Amniotic stem cell (primary cell): ENCODE data around the gene CPNE4.
"Not testable (repeated sequence)": the region's sequence is repeated elsewhere in the genome, so short reads cannot be mapped to it uniquely, and the experiment has no call there.

Source experiments
- DNase-seq: peaks from one replicate; lab custom pipeline; 2025; lab: John Stamatoyannopoulos, UW

Gene CPNE4

DNA sequence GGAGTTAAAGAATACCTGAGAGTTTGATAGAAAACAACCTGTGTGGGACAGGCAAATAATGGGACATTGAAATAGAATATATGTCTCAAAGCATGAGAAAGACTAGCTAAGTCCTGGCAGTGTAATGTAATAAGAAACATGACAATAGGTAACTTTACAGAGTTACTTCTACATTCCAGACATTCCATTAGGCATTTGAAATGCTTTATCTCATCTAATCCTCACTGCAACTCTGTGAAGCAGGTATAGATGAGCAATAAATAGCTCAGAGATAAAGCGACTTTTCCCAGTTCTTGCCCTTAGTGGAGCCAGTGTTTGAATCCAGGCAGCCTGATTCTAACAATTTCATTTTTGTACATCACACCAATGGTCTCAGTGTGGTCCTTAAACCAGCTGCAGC lies 76.8 kb downstream of the CPNE4 start:
- no peak for DNase-seq

DNA sequence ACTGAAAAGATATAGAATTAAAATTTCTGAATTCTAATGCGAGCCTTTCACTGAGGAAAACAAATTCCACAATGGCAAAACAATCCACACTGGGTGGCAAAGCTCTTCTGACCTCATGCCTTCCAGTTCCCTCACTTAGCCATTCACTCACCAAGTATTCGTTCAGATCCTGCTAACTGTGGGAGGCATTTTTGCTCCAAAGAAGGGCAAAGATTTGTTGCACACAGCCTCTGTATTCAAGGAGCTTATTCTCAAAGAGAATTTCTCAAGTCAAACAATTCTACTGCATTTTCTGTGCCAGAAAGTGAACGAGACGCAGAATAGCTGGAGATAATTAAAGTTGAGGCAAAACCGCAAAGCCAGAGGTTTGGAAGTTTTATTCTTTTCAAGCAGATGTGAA lies 77.3 kb downstream of the CPNE4 start:
- no peak for DNase-seq

DNA sequence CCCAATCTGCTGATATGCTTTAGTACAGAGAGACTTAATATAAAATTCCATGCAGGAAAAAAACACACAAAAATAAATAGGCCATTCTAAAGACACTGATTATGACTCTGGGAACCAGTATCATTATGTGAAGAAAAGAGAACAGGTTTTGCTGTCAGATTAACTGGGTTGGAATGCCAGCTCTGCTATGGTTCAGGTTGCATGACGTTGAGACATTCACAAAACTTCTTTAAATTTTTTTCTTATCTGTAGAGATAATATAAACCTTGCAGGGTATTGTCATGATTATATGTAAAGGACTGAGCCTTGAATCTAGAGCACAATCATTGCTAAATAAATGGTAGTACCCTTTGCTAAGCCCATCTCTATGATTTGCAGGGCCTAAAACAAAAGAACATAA lies 86.0 kb downstream of the CPNE4 start:
- no peak for DNase-seq

DNA sequence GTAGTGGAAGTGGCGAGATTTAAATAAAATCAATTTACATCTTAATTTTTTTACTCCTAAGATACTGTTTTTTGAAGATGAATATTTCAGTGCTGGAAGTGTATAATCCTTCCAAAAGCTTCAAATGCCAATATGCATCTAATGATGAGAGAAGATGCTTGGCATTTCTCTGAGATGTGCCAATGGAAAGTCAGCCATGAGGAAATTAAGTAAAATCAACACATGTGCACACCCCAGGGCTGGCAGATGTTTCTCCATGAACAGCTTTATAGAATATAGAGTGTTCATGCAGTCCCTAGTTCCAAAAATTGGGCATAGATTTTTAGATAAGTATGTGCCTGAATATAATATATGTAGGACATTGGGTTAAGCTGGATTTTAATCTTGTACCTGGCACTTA lies 90.1 kb downstream of the CPNE4 start:
- no peak for DNase-seq

DNA sequence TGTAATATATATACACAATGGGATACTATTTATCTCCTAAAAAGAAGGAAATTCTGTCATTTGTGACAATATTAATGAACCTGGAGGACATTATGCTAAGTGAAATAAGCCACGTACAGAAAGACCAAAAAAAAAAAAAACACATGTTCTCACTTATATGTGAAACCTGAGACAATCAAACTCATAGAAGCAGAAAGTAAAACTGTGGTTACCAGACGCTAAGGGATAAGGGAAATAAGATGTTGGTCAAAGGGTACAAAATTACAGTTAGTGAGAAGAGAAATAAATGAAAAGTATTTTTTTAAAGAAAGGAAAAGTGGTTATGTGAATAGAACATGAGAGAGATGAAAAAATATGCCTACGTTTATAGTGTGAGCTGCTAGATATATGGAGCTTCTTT lies 101.1 kb downstream of the CPNE4 start:
- no peak for DNase-seq

DNA sequence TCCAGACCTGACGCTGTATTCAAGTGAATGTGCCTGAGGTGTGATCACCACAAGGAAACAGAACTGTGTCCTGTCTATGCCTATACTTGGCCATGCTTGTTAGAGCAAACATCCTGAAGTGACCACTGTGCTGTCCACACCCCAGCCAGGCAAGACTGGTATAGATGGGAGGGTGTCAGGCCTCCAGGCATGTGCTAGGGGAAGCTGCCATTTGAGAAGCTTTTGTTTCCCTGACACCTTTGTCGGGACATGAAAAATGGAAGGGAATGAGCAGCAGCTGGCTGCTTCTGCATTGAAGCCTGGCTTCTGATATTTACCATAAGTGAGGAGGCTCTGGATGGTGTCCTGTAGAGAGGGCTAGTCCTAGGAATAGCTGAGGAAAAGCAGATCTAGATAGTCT lies 106.2 kb downstream of the CPNE4 start:
- no peak for DNase-seq

DNA sequence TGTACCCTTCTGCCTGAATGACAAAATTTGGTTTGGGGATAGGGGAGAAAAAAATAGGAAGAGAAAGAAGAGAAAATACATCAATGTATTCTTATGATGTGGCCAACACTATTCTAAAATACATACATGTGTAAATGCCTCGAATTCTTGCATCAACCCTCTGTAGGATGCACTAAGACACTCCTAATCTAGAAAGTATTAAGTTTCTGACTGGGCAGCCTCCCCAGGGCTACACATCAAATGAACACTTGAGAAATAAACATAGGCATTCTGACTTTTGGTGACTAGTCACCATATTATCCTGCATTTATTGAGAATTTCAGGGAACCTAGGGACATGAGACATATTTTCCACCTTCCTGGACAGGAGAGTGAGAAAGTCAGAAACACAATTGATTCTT lies 109.2 kb downstream of the CPNE4 start:
- no peak for DNase-seq

DNA sequence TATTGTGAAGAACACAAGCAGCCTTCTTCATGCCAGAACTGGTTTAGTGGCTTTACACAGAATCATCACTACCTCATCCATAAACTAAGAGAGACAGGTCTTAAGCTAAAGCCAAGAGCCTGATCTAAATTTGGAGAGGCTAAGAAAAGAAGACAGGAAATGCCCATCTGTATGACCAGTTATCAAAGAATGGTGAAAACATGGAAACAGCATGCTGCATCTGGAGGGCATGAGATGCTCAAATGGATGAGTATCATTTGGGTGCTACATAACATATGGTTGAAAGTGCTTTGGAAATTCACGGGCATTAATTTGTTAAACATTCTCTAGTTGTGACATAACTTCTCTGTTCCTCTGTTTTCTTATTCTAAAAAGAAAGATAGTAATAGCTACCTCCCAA lies 112.5 kb downstream of the CPNE4 start:
- DNase-seq, result no peak

DNA sequence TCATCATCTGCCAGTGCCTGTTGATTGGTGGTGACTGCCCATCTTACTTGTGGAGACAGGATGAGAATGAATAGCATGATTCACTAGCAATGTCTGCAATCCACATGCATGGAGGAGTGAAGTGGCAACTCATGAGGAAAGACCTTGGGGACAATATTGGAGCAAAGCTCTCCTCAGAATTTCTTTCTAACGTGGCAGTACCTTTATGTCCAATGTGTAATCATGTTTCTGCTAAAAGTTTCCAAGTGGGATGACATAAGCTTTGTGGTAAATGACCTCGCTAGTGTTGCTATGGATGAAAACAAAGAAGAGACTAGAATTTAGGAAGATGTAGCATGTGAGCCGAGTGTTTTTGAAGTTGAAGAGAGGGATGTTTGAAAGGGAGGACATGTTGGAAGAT lies 117.8 kb downstream of the CPNE4 start:
- DNase-seq, result no peak

DNA sequence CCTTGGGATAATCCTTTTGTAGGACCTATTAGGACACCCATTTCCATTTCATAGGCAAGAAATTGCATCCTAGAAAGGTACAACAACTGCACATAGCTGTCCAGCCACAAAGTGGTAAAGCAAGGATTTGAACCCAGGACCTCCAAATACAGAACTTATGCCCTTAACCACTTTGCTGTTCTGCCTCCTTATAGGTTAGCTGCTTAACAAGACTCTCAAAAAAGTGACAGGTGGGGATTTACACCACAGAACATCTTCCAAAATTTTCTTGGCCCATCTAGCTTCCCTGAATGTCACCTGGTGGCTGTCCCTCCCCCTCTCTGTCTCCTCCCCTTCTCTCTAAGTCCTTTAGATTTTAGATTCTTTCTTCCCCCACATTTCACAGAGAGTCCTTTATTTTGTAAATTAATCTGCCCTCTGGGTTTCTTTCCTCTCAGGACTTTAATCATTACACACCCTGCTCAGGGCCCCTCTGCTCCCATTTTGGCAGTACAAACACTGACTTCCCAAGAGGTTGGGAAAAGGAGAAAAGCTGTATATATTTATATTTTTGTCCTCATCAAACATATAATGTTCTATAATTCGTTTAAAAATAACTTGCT lies 120.6 kb downstream of the CPNE4 start:
- no peak for DNase-seq

DNA sequence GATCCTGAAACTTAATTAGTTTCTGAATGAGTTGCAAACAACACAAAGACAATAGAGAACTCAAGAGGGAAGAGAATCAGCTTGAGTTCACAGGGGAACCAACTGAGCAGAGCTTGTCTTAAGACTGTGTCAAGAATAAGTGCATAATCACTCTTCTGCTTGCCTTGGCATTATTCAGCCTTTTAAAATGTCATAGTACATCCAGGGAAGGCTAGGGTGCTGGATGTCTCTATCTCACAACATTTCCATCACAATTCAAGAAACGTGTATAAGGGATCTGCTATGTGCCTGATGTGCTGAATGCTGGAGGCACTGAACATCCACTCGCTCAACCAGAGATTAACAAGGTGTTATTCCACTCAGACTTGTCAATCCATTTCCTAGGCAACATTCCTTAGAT lies 122.6 kb downstream of the CPNE4 start:
- no peak for DNase-seq

DNA sequence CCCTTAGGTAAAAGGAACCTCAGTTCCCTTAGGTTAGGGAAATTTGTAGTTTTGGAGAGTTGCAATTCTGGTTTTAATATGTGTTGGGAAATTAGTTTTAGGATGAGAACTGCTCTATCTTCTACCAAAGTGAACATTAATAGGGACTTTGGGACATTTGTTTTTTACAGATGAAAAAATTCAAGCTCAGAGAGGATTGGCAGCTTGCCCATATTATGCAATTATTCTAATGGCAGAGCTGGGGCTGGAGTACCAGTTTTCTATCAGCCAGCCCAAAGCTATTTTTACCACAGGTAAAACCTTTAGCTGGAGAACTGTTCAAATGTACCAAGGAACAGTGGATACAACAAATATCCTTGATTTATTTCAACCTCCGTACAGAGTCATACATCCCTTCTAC lies 127.0 kb downstream of the CPNE4 start:
- no peak for DNase-seq

DNA sequence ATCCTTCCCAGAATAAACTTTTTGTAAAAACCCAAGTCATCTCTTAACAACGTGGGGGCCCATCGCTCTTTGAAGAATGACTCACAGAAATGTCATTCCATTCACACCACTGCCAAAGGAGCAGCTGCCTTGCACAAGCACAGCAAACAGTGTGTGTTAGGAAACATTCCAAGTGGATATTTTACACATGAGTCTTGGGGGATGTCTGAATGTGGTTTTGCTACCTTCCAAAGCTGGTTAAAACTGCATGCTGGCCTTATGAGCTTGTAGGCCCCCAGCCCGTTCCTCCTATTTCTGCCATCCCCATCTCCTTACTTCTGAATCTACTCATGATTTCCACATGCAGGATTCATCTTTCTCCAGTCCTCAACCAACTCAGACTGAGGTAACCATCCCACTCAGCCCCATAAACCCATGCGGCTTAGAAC lies 130.8 kb downstream of the CPNE4 start:
- peak; percentile 54 for DNase-seq

DNA sequence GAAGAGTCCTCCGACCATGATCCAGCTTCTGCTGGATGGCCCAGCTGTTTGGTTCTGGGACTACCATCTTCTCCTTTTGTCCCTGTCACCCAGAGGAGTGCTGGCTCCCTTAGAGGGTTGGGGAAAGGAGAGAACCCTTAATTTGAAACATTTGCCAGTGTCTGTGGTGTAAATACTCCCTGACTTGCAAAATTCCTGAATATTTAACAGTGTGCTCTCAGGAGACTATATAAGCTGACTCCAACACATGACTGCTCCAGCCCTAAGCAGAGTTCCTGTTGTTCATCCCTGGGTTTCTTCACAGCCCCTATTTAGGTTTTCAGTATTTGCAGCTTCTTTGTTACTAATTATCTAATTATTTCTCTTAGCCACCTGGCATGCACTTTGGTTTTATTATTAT lies 133.1 kb downstream of the CPNE4 start:
- no peak for DNase-seq

DNA sequence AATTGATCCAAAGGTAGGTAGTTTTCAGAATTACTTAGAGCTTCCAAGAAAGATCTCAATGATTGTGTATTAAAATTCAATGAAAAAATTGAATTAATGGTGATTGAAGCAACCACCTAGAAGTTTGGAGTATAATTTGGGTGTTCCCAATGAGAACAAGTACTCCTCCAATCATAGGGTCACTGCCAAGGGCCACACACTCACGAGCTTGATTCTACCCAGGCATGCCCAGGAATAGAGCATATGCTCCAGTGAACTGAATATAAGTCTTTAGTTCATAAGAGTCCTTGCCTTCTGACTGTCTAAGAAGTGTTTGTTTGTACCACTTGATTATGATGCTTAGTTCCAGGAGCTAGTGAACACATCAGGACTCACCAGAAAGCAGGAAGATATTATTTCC lies 133.9 kb downstream of the CPNE4 start:
- DNase-seq, result no peak

DNA sequence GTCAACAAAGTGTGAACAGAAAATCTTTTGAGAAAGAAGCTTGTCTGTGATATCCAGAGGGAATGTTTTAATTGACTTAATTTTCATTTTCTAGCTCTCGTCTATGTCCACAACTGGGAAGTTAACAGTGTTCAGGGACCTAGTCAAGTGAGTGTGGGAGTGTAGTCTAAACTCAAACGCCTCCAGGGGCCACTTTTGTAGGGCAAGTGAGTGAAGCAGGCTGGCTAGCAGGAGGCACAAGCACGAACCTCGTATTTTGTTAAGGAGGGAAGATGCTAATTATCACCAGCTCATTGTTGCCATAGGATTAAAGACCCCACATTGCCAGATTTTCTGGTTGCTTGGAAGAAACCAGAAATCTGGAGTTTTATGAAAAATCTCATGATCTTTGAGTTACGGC lies 135.8 kb downstream of the CPNE4 start:
- no peak for DNase-seq

DNA sequence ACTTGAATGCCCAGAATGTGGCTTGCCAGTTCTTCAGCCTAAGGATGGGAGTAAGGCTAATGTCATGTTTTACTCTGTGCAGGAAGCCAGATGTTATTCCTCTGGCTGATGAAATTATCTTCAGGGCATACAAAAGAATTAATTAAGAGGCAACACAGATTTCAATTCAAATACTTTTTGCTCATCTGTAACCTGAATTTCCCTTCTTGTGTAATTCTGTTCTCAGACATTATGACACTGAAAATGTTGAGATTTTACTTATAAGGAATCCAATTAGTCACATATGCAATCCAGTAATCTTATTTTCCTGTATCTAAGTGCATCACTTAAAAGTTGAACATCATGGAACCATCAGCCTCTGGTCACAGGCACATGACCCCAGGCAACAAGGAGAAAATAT lies 136.5 kb downstream of the CPNE4 start:
- DNase-seq, result no peak

DNA sequence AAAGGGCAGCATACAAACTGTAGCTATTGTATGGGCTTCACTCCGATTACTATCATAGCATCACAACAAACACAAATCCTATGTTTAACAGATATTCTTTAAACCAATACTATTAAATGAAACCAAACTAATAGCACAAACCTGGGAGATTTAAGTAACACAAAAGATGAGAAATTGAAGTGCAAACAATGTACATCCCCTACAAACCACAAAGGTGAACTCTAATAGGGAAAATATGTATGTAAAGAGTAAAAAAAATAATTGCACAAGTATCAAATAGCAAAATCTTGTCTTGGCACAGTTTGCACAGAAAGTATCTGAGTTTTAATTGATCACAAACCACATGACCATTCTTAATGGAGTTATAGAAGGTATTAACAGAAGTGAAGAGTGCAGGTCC lies 138.5 kb downstream of the CPNE4 start:
- DNase-seq, result no peak

DNA sequence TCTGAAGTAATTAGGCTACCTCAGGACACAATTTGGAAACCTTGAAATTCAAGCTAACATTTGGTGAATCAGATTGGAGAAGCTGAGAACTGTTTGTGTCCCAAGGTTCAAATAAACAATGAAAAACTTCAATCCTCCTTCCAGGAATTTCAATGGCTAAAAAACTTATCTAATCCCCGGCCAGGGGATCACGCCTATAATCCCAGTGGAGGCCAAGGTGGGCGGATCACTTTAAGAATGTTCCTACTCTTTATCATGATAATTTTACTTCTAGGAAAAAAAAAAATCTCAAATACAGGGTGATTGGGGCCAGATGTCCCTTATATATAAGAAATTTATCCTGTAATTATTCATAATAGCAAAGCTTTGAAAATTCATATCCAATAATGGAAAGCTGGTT lies 139.0 kb downstream of the CPNE4 start:
- no peak for DNase-seq

DNA sequence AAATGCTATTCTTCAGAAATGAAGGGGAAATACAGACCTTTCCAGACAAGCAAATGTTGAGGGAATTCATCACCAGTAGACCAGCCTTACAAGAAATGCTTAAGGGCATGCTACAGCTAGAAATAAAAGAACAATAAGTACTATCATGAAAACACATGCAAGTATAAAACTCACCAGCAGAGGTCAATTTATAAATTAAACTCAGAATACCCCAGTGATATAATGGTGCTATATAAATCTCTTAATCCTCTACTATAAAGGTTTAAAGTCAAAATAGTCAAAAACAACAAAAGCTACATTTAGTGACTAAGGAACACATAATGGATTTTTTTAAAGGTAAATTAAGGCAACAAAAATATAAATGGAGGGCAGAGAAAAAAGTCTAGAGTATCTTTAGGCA lies 142.5 kb downstream of the CPNE4 start:
- no peak for DNase-seq

DNA sequence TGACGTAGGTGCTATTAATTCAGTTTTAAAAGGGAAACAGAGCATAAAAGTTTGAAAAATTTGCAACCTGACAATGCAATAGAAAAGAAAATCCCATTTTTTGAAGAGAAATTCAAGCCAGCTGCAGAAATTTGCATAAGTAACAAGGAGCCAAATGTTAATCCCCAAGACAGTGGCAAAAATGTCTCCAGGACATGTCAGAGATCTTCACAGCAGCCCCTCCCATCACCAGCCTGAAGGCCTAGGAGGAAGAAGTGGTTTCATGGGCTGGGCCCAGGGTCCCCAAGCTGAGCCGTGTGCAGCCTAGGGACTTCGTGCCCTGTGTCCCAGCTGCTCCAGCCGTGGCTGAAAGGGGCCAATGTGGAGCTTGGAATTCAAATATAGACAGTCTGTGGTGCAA lies 148.9 kb downstream of the CPNE4 start:
- not testable (repeated sequence) for DNase-seq

DNA sequence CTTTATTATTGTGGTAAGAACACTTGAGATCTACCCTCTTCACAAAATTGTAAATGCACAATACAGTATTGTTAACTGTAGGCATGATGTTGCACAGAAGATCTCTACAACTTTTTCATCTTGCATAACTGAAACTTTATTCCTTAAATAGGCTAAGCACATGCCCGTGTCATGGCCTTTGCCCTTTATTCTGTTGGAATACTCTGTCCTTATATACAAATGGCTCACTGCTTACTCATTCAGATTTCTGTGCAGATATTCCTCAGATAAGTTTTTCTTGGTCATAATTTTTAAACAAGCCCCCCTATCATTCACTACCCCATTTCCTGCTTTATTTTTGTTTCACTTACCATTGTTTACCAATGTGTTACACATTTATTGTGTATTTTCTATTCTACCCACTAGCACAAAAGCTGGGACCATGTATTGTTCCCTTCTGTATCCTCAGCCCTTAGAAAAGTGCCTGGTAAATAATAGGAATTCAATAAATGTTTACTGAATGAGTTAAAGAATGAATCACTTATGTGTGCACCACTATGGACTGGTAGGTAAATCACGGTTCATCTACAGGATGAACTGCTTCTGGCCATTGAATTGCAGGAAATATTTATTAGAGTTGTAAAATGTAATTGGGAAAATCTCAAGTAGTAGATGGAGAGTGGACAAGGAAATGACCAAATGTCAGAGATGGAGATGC lies 151.0 kb downstream of the CPNE4 start:
- DNase-seq, result no peak

DNA sequence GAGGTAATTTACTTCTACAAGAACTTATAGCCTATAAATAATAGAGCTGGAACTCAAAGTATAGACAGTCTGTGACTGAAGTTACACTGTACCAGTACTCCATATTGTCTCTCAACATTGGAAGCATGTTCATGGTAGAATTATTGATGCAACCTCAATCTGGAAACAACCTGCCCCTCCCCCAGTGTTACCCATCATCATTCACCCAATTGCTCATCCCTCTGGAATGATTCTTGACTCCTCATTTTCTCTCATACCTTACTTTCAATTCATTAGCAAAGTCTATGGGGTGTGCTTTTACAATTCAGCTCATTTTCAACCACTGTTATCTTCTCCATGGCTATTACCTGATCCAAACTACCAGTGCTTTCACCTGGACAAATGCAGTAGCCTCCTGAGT lies 151.7 kb downstream of the CPNE4 start:
- DNase-seq, result no peak

DNA sequence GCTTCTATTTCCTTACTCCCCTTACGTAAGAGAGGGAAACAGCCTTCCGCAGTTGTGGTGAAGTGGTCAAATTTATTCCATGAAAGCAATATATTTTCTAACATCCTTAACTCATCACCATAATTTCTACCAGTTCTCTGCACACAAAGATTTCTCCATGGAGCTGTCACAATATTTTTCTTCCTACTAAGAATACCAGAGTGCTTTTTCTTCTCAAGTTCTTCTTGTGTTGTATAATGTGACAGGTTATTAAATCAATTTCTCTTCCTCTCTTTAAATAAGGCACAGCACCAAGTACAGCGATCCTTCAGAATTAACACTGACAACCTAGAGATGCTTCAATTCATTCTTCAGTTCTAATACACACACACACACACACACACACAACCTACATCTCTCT lies 153.0 kb downstream of the CPNE4 start:
- DNase-seq, result no peak
